ENCODE measurements around the gene FOXJ1.
A peak's percentile ranks its signal among the peaks of the same experiment; 100 is the strongest.

Gene FOXJ1

DNA sequence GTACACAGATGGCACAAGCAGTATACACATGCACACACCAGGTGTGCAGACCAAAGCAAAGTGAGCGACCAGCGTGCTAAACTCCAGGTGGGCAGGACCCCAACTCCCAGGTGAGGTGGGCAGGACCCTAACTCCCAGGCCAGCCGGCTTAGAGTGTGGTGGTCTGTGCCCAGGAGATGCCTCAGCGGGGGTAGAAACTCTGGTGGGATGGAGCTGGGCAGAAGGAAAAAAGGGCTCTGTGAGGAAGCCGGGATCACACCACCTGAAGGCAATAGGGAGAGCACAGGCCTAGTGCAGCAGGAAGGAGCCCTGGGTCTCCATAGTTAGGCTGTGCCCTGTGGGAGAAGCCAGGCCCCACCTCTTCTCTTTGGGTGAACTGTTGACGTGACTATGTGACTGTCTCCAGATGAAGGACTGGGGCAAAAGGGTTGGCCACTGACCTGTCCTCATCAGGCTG, 1.6 kb upstream of the FOXJ1 start:
- H3K36me3 ChIP-seq (ENCODE audit: control insufficient read depth, insufficient read depth, low read length): no peaks in the 10 kb centered on the region
- H3K27me3 ChIP-seq (replicated peaks; ENCODE audit: control insufficient read depth, insufficient read depth, low read length): no peaks in the 10 kb centered on the region; the same call in 1 of the 2 replicates
- TF ChIP-seq, protein P1, sequence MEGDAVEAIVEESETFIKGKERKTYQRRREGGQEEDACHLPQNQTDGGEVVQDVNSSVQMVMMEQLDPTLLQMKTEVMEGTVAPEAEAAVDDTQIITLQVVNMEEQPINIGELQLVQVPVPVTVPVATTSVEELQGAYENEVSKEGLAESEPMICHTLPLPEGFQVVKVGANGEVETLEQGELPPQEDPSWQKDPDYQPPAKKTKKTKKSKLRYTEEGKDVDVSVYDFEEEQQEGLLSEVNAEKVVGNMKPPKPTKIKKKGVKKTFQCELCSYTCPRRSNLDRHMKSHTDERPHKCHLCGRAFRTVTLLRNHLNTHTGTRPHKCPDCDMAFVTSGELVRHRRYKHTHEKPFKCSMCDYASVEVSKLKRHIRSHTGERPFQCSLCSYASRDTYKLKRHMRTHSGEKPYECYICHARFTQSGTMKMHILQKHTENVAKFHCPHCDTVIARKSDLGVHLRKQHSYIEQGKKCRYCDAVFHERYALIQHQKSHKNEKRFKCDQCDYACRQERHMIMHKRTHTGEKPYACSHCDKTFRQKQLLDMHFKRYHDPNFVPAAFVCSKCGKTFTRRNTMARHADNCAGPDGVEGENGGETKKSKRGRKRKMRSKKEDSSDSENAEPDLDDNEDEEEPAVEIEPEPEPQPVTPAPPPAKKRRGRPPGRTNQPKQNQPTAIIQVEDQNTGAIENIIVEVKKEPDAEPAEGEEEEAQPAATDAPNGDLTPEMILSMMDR (IDR thresholded peaks at IDR 0.05; ENCODE audit: insufficient read depth, low read length, poor library complexity, severe bottlenecking): no peak
- DNase-seq (ENCODE audit: extremely low read depth, insufficient read length): no peak
- H3K4me3 ChIP-seq (replicated peaks; ENCODE audit: low read depth, low read length): no peak overlapping the region

DNA sequence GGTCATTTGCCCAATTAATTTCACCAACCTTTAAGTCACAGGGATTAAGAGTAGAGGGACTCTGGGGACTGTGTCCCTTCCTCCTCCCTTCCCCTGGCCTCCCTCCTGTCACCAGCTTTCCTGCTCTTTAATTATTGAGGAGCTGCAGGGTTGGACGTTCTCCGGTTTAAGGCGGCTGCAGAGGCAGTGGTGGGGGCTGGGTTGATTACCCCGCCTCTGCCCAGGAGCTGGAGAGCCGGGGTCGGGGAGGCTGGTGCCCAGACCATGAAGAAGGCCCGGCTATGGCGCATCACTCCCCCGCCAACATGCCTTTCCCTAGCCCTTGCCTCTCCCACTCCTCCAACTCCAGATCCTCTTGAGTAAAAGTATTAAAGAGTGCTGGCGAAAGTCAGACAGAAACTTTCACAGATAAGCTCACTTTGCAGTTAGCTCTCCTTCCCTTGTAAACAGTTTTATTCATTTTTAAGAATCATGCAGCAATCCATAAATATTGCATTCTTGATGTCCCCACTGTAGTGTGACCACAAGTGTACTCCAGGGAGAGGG, 1.1 kb upstream of the FOXJ1 start:
- TF ChIP-seq, protein P1 (IDR thresholded peaks at IDR 0.05; ENCODE audit: insufficient read depth, low read length, poor library complexity, severe bottlenecking): no peak
- H3K4me3 ChIP-seq (replicated peaks; ENCODE audit: low read depth, low read length): no peak overlapping the region
- no peaks in the 10 kb centered on the region for H3K36me3 ChIP-seq (ENCODE audit: control insufficient read depth, insufficient read depth, low read length)
- H3K27me3 ChIP-seq (replicated peaks; ENCODE audit: control insufficient read depth, insufficient read depth, low read length): no peaks in the 10 kb centered on the region; the same call in 1 of the 2 replicates
- no peak for DNase-seq (ENCODE audit: extremely low read depth, insufficient read length)

DNA sequence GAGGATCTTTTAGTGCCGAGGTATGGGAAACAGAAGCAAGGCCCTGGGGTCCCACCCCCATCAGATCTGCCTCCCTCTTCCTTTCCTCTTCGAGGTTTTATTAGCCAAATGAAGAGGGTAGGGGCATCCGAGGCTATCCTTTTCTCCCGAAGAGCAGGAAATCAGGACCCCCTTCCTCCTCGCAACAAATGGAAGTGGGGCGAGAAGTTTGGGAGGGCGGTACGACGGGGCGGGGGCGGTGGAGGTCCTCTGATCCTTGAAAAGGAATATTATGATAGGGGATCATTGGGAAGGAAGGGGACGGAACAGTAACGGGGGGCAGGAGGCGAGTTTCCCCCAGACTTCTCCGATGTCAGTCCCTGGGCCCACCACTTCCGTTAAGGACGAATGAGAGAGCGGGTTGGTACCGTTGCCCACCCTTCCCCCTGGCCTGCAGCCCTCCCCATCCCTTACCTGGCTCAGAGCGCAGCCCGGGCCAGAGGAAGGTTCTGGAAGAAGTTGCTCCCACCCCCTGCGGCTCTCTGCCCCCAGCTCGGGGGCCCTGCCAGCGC, 309 bp downstream of the FOXJ1 start:
- Histone ChIP-seq H3K4me3 (replicated peaks; ENCODE audit: low read depth, low read length) (peak overlapping the region; percentile 20; the same call in 1 of the 2 replicates), H3K36me3 (ENCODE audit: control insufficient read depth, insufficient read depth, low read length) (no peaks in the 10 kb centered on the region), H3K27me3 (replicated peaks; ENCODE audit: control insufficient read depth, insufficient read depth, low read length) (no peaks in the 10 kb centered on the region; the same call in 1 of the 2 replicates)
- TF ChIP-seq, protein P1 (IDR thresholded peaks at IDR 0.05; ENCODE audit: insufficient read depth, low read length, poor library complexity, severe bottlenecking): no peak
- no peak for DNase-seq (ENCODE audit: extremely low read depth, insufficient read length)

DNA sequence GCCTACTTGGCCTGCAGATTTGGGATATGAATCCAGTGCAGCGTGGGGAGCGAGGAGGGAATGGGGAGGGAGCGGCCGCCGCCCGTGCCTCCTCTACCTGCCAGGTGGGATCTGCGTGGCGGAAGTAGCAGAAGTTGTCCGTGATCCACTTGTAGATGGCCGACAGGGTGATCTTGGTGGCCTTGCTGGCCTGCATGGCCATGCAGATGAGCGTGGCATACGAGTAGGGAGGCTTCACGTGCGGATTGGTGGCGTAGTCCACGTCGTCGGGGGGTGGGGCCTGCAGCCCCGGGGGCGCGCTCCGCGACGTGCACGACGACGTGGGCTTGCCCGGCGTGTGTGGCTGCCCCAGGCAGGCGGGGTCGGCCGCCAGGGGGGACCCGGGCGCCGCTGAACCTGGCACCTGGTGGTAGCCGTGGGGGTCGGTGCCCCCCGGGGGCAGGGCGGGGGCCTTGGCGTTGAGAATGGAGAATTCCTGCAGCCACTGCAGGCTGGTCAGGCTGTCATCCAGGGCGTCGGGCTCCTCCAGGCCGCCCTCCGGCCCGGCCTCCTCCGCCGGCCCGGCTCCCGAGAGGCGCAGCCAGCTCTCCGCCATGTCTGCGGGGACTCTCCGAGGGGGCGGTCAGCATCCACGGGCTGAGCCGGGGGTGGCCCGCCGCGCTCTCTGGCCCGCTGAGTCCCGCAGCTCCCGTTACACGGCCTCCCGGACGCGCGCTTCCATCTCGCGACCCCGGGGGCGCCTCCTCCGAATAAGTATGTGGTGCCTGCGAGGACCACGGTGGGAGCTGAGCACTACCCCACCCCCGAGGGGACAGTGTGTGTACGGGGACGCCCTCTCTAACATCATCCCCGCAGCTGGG, 1.0 kb downstream of the FOXJ1 start:
- Histone ChIP-seq H3K27me3 (replicated peaks; ENCODE audit: control insufficient read depth, insufficient read depth, low read length) (no peaks in the 10 kb centered on the region; the same call in 1 of the 2 replicates), H3K36me3 (ENCODE audit: control insufficient read depth, insufficient read depth, low read length) (no peaks in the 10 kb centered on the region), H3K4me3 (replicated peaks; ENCODE audit: low read depth, low read length) (no peak overlapping the region; the same call in 1 of the 2 replicates)
- peak; percentile 73 for DNase-seq (ENCODE audit: extremely low read depth, insufficient read length)
- TF ChIP-seq, protein P1 (IDR thresholded peaks at IDR 0.05; ENCODE audit: insufficient read depth, low read length, poor library complexity, severe bottlenecking): no peak

DNA sequence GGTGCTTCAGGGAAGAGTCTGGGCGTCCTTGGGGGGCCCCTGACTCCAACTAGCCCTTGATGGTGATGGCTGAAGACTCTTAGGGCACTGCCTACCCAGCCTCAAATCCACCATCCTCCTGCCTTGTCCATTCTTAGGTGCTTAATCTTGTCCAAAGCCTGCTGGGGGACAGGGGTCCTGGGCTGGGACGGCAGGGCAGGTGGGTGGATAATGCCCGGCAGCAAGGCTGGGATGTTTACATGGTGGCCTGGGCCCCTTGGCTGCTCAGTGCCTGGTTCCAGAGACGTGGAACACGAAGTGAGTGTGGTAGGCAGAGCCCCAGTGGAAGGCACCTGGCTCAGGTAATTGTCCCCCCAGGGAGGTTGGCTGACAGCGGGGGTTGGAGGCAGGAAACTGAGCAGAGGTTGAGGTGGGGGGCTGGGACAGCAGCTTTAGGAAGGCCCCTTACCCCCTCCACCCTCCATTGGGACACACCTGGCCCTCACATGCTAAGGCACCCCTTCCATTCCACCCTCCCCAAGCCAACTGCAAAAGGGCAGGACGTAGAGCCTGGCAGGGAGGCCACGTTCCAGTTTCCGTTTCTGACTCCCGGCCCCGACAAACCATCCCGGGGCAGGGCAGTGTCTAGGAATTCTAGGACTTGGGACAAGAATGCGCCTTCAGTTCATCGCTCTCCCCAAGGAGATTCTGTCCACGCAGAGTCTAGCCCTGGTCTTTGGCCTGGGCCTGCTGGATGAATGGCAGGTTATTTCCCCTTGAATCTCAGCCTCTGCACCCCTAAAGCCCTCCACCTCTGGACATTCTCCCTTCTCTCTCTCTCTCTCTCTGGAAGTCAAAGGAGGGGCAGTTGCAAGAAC, 1.9 kb downstream of the FOXJ1 start:
- no peak for DNase-seq (ENCODE audit: extremely low read depth, insufficient read length)
- TF ChIP-seq, protein P1 (IDR thresholded peaks at IDR 0.05; ENCODE audit: insufficient read depth, low read length, poor library complexity, severe bottlenecking): no peak
- H3K4me3 ChIP-seq (replicated peaks; ENCODE audit: low read depth, low read length): no peak overlapping the region
- H3K27me3 ChIP-seq (replicated peaks; ENCODE audit: control insufficient read depth, insufficient read depth, low read length): no peaks in the 10 kb centered on the region; the same call in 1 of the 2 replicates
- no peaks in the 10 kb centered on the region for H3K36me3 ChIP-seq (ENCODE audit: control insufficient read depth, insufficient read depth, low read length)
